ENCODE results near the gene NGRN. TPM values are rescaled to one million over a fixed set of nuclear protein-coding genes. Genes with fewer than 3 reads are reported as not detected.

NGRN gene
- total and polyA plus RNA-seq, 2 donors (not counting 1 experiment from before 2014, with no cell fraction given) = 55.3 to 96.1 TPM

GRCh38 chr15:90239371-90239770 is 26.1 kb upstream of the NGRN start:
- no peaks in the 10 kb centered on the region for H3K36me3 ChIP-seq (ENCODE audit: control insufficient read depth, insufficient read depth, low read length)
- H3K9me3 ChIP-seq (ENCODE audit: control insufficient read depth, insufficient read depth, low read depth, low read length) = no peaks in the 10 kb centered on the region
- no peak for TF ChIP-seq EZH2 (IDR thresholded peaks at IDR 0.05; ENCODE audit: low read length, missing control alignments)
- no peak for TF ChIP-seq CTCF (conservative IDR thresholded peaks at IDR 0.05 in 1 of 2, IDR thresholded peaks at IDR 0.05 in 1 of 2; ENCODE audit: low read depth in 1 of 2, low read length in 2 of 2)
- H2AFZ ChIP-seq (ENCODE audit: low read length) = no peak overlapping the region
- H3K27me3 ChIP-seq (ENCODE audit: control insufficient read depth, insufficient read depth, low read length) = no peaks in the 10 kb centered on the region
- H3K9ac ChIP-seq (ENCODE audit: insufficient read depth, low read length) = no peak overlapping the region
- H3K79me2 ChIP-seq (ENCODE audit: control insufficient read depth, insufficient read depth, low read length) = no peaks in the 10 kb centered on the region
- DNase-seq (ENCODE audit: low read depth in 2 of 2) = no peak
- H3K4me1 ChIP-seq (ENCODE audit: control insufficient read depth, extremely low read depth, insufficient read depth, low read length) = no peaks in the 10 kb centered on the region
- H3K4me2 ChIP-seq (ENCODE audit: extremely low read depth, insufficient read depth, low read length) = no peak overlapping the region
- H3K27ac ChIP-seq (ENCODE audit: insufficient read depth, low read length) = no peak overlapping the region
- no peaks in the 10 kb centered on the region for H4K20me1 ChIP-seq (ENCODE audit: control insufficient read depth, extremely low read depth, insufficient read depth, low read length)
- H3K4me3 ChIP-seq (replicated peaks in 1 of 4; ENCODE audit: control extremely low read depth in 1 of 4, insufficient read depth in 1 of 4, low read depth in 3 of 4, low read length in 4 of 4) = no peak overlapping the region

- H3K27me3 ChIP-seq (ENCODE audit: control insufficient read depth, insufficient read depth, low read length) = no peaks in the 10 kb centered on the region
- no peak for DNase-seq (ENCODE audit: low read depth in 2 of 2)
- H3K9me3 ChIP-seq (ENCODE audit: control insufficient read depth, insufficient read depth, low read depth, low read length) = no peaks in the 10 kb centered on the region
- H3K27ac ChIP-seq (ENCODE audit: insufficient read depth, low read length) = no peak overlapping the region
- H3K79me2 ChIP-seq (ENCODE audit: control insufficient read depth, insufficient read depth, low read length) = no peaks in the 10 kb centered on the region
- no peaks in the 10 kb centered on the region for H4K20me1 ChIP-seq (ENCODE audit: control insufficient read depth, extremely low read depth, insufficient read depth, low read length)
- H2AFZ ChIP-seq (ENCODE audit: low read length) = no peak overlapping the region
- TF ChIP-seq EZH2 (IDR thresholded peaks at IDR 0.05; ENCODE audit: low read length, missing control alignments) = no peak
- TF ChIP-seq CTCF (conservative IDR thresholded peaks at IDR 0.05 in 1 of 2, IDR thresholded peaks at IDR 0.05 in 1 of 2; ENCODE audit: low read depth in 1 of 2, low read length in 2 of 2) = no peak
- H3K36me3 ChIP-seq (ENCODE audit: control insufficient read depth, insufficient read depth, low read length) = no peaks in the 10 kb centered on the region
- no peaks in the 10 kb centered on the region for H3K4me1 ChIP-seq (ENCODE audit: control insufficient read depth, extremely low read depth, insufficient read depth, low read length)
- H3K4me3 ChIP-seq (replicated peaks in 1 of 4; ENCODE audit: control extremely low read depth in 1 of 4, insufficient read depth in 1 of 4, low read depth in 3 of 4, low read length in 4 of 4) = no peak overlapping the region
- H3K9ac ChIP-seq (ENCODE audit: insufficient read depth, low read length) = no peak overlapping the region
- H3K4me2 ChIP-seq (ENCODE audit: extremely low read depth, insufficient read depth, low read length) = no peak overlapping the region
These were observed 24.6 kb upstream of the NGRN start for GRCh38 chr15:90240856-90241255.

- Histone ChIP-seq H2AFZ (ENCODE audit: low read length) (no peak overlapping the region), H3K27me3 (ENCODE audit: control insufficient read depth, insufficient read depth, low read length) (no peaks in the 10 kb centered on the region), H3K27ac (ENCODE audit: insufficient read depth, low read length) (no peak overlapping the region), H3K9ac (ENCODE audit: insufficient read depth, low read length) (no peak overlapping the region), H3K4me3 (replicated peaks in 1 of 4; ENCODE audit: control extremely low read depth in 1 of 4, insufficient read depth in 1 of 4, low read depth in 3 of 4, low read length in 4 of 4) (no peak overlapping the region), H4K20me1 (ENCODE audit: control insufficient read depth, extremely low read depth, insufficient read depth, low read length) (no peaks in the 10 kb centered on the region), H3K36me3 (ENCODE audit: control insufficient read depth, insufficient read depth, low read length) (no peaks in the 10 kb centered on the region), H3K9me3 (ENCODE audit: control insufficient read depth, insufficient read depth, low read depth, low read length) (no peaks in the 10 kb centered on the region), H3K4me2 (ENCODE audit: extremely low read depth, insufficient read depth, low read length) (no peak overlapping the region), H3K79me2 (ENCODE audit: control insufficient read depth, insufficient read depth, low read length) (no peaks in the 10 kb centered on the region), H3K4me1 (ENCODE audit: control insufficient read depth, extremely low read depth, insufficient read depth, low read length) (no peaks in the 10 kb centered on the region)
- no peak for TF ChIP-seq CTCF (conservative IDR thresholded peaks at IDR 0.05 in 1 of 2, IDR thresholded peaks at IDR 0.05 in 1 of 2; ENCODE audit: low read depth in 1 of 2, low read length in 2 of 2)
- no peak for TF ChIP-seq EZH2 (IDR thresholded peaks at IDR 0.05; ENCODE audit: low read length, missing control alignments)
- no peak for DNase-seq (ENCODE audit: low read depth in 2 of 2)
These were observed 23.9 kb upstream of the NGRN start for GRCh38 chr15:90241343-90242192.

Measured in fibroblast of lung (primary cell).